ENCODE data around the gene VWA5B1.

The VWA5B1 gene

DNA sequence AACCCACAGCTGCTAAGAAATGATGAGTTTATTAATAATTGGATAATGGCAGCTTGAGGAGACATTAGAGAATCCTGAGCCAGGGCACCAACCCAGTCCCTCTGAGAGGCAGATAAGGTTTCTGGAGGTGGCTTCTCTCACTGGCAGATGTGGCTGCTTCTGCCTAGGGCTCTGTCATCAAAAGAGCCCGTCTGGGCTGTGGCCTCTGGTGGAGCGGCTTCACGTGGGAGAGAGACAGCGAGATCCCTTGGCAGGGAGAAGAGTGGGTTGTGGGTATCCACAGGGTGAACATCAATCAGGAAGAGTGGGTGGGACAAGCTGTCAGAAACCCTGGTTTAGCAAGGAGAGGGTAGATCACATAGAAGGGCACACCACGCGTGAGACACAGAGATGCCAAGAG, 30.0 kb downstream of the VWA5B1 start:
- in situ Hi-C loops (cut with MboI; ENCODE audit: low sequenced_read_pairs) = no loop called here

DNA sequence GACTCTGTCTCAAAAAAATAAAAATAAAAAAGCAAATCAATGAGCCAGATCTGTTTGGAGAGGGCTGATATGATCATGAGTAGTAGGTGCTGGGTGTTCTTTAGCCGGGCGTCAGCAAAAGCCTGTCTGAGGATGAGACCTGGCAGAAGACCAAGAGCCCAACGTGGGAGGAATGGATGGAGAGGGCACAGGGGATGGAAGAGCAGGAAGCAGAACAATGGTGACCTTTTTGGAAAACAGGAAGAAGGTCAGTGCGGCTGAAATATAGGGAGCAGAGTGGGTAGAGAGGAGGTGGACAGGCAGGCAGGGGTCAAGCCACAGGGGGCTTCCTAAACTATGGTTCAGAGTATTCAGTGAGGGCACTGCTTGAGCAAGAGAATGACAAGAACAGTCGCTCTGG, 30.9 kb downstream of the VWA5B1 start:
- in situ Hi-C loops (cut with MboI; ENCODE audit: low sequenced_read_pairs) = no loop called here

GRCh38 chr1:20322081-20322824, 31.6 kb downstream of the VWA5B1 start:
- in situ Hi-C loops (cut with MboI; ENCODE audit: low sequenced_read_pairs) = no loop called here

GRCh38 chr1:20322825-20323612, 32.3 kb downstream of the VWA5B1 start:
- in situ Hi-C loops (cut with MboI; ENCODE audit: low sequenced_read_pairs) = no loop called here

DNA sequence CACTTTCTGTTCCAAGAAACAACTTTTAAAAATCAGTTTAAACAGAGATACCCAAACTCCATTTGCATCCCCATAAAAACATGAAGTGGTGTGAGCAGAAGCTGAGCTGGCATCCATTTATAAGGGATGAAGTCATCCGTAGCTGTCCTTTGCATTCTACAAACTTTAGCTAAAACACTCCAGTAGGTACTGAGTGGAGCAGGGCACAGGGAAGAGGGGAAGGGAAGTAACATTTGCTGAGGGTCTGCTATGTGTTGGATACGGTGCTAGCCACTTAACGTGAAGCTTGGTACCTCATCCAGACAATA, 32.9 kb downstream of the VWA5B1 start:
- in situ Hi-C loops (cut with MboI; ENCODE audit: low sequenced_read_pairs) = no loop called here

DNA sequence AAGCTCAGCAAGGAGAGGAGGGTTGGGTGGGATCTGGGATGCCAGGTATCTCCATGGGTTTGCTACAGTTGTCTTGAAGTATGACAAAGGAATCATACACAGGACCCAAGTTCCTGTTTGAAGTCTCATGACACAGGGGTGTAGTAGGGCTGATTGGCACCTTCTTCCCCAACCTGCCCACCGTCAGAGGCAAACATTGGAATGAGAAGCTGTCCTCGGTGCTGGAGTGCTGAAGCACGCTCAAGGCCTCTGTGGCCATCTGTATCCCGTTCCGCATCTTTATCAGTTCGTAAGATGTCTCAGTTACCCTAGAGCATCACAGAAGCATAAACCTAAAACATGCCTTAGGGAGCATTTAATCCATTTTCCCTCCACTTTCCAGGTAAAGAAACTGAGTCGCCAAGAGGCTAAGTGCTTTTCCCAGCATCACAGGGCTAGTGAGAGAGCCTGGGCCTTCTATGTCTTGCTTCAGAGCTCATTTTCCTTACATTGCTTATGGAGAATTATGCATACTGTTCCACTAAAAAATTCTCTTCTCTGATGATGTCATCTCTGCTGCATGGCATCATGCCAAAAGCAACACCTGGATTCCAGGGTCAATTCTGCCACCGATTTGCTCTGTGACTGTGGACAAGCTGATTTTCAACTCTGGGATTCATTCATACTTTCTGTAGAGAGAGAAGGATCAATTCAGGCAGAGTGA, 34.2 kb downstream of the VWA5B1 start:
- in situ Hi-C loops (cut with MboI; ENCODE audit: low sequenced_read_pairs) = no loop called here

- in situ Hi-C loops (cut with MboI; ENCODE audit: low sequenced_read_pairs) = no loop called here
These were observed 34.8 kb downstream of the VWA5B1 start for GRCh38 chr1:20325407-20325843.

- in situ Hi-C loops (cut with MboI; ENCODE audit: low sequenced_read_pairs) = no loop called here
These were observed 35.3 kb downstream of the VWA5B1 start for GRCh38 chr1:20325844-20326420.

DNA sequence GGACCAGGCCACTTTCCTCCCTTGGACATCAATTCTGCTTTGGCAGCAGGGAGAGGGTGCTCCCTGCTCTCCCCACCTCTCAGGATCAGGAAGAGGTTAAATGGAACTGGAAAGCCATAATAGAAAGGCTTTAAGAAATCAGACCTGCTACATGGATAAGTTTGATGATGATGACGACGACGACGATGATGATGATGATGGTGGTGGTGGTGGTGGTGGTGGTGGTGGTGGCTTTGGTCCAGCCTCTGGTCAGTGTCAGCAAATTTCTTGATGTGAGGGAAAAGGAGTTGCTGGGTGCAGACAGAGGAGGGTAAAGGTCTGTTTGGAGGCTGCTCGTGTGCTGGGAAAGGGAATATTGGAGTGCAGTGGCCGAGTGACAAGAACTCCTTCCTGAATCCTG, 36.8 kb downstream of the VWA5B1 start:
- in situ Hi-C loops (cut with MboI; ENCODE audit: low sequenced_read_pairs) = no loop called here

DNA sequence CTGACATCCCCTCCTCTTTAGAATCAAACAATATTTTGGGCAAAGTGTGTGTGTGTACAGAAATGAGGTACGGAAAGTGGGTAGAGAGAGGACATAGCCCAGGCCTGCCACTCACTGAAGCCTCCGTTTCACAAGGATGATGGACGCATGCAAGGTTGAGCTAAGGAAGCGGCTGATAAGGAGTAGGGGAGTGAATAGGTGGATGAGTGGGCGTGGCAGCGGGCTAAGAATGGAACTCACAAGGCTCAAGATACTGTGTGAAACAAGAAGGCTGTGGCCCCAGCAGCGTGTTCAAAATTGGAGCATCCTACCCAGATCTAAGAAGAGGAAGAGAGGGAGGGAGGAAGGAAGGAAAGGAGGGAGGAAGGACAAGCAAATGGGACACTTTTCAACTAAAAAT, 37.5 kb downstream of the VWA5B1 start:
- in situ Hi-C loops (cut with MboI; ENCODE audit: low sequenced_read_pairs) = no loop called here

DNA sequence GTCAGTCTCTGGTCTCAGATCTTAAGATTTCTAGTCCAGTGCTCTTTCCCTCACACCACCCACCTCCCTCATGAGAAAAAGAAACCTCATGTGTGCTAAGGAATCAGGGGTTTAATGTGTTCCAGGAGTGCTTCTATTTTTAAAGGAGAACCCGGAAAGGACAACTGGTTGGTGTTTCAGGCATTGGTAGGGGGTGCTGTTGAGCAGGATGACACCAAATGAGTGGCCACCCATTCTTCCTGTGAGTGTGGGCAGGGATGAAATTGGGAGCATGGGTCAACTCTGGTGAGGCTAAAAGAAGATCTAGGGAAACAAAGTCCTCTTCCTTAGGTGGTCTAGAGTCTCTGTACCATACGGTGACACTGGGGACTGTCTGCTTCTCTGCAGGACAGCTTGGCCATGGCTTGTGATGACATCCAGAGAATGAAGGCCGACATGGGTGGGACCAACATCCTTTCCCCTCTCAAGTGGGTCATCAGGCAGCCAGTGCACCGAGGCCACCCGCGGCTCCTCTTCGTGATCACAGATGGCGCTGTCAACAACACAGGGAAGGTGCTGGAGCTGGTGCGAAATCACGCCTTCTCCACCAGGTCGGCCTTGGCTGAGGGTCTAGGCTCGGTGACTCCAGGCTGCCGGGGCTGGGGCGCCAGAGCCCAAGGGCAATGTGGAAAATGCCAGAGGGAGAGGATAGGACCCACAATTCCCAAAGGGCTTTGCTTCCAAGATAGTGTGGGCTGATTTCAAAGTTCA, 39.3 kb downstream of the VWA5B1 start:
- in situ Hi-C loops (cut with MboI; ENCODE audit: low sequenced_read_pairs) = no loop called here

DNA sequence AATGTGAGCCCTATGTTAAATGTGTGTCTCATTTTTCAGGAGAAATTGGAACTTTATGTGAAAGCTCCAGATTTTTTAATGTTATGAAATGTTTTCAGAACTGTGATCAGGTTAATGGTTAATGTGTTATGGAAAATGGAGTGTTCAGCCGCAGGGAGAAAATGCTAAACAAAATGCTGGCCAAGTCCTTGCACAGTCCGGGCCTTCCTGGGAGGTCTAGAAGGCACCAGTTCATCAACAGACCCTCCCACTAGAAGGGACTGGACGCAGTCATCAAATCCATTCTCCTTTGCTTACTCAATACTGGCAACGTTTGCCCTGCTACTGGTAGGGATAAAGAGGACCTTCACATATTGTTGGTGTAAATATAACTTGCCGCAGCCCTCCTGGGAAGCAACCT, 43.4 kb downstream of the VWA5B1 start:
- in situ Hi-C loops (cut with MboI; ENCODE audit: low sequenced_read_pairs) = no loop called here

GRCh38 chr1:20336105-20336605, 45.5 kb downstream of the VWA5B1 start:
- in situ Hi-C loops (cut with MboI; ENCODE audit: low sequenced_read_pairs) = no loop called here

DNA sequence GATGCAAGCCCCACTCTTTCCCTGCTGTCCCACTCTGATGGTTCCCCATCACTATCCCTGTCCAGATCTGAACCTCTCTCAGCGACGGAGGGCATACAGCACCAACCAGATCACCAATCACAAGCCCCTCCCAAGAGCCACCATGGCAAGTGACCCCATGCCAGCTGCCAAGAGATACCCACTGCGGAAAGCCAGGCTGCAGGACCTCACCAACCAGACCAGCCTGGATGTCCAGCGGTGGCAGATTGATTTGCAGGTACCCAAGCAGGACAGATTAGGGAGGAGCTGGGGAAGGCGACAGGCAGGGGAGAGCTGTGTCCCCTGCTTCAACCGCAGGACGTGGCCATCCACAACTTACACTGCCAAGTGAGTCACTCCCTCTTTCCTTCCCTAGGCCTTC, 46.9 kb downstream of the VWA5B1 start:
- in situ Hi-C loops (cut with MboI; ENCODE audit: low sequenced_read_pairs) = no loop called here

GRCh38 chr1:20339811-20340457, 49.3 kb downstream of the VWA5B1 start:
- in situ Hi-C loops (cut with MboI; ENCODE audit: low sequenced_read_pairs) = no loop called here

DNA sequence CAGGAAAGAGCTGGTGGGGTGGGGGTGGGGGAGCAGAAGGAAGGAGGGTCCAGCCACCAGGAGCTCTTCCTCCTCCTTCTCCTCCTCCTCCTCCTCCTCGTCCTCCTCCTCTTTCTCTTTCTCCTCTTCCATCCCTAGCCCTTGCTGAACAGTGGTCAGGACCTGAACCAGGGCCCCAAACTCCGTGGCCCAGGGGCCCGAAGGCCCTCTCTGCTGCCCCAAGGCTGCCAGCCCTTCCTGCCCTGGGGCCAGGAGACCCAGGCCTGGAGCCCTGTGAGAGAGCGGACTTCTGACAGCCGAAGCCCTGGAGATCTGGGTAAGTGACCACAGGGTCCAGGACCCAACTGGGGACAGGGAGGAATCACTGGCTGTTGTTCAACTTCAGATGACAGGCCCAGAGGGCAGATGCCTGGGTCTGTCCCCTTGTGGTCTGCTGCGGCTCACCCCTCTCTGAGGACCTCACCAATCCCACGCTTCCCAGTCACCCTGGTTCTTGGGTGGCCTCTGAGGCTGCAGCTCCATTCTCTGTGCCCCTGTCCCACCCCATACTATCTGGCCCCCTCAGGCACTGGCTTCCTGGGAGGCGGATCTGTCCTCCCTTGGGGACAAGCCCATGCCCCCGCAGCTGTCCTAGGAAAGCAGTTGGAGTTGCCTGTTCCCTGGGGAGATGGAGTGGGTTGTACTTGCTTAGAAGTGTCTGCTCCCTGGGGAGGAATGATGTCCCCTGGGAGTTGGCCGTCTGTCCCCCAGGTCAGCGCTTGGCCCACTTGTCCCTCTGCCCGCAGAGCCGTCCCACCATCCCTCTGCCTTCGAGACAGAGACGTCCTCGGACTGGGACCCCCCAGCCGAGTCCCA, 51.8 kb downstream of the VWA5B1 start:
- in situ Hi-C loops (cut with MboI; ENCODE audit: low sequenced_read_pairs) = no loop called here

DNA sequence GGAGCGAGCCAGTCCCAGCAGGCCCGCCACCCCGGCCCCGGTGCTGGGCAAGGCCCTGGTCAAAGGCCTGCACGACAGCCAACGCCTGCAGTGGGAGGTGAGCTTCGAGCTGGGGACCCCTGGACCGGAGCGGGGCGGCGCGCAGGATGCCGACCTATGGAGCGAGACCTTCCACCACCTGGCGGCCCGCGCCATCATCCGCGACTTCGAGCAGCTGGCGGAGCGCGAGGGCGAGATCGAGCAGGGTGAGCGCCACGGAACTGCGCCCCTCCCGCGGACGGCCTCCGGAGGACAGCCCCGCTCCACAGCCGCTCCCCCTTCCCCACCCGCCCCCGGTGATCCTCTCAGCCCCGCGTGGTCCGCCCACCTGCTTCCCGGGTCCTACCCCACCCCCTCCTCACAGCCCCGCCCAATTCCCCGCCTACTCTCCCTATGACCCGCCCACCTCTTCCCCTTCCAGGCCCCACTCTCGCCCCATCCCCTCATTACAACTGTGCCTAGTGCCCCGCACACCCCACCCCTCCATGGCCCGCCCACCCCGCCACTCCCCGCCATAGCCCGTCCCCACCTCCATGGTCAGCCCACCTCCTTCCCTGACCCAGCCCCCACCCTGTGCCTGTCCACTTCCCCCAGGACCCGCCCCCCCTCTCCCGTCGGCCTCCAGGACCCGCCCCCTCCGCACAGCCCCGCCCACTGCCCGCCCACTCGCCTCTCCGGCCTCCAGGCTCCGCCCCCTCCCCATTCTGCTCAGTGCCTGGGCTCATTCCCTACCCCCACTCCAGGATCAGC, 52.7 kb downstream of the VWA5B1 start:
- in situ Hi-C loops (cut with MboI; ENCODE audit: low sequenced_read_pairs) = no loop called here

GRCh38 chr1:20343938-20344302, 53.2 kb downstream of the VWA5B1 start:
- in situ Hi-C loops (cut with MboI; ENCODE audit: low sequenced_read_pairs) = no loop called here

GRCh38 chr1:20344738-20345137, 54.1 kb downstream of the VWA5B1 start:
- in situ Hi-C loops (cut with MboI; ENCODE audit: low sequenced_read_pairs) = no loop called here
